ENCODE results near the gene MAS1. TPM values are rescaled to one million over a fixed set of nuclear protein-coding genes. Genes with fewer than 3 reads are reported as not detected.

Gene MAS1
- total and polyA plus RNA-seq, 2 donors (not counting 1 experiment from before 2014, with no cell fraction given): not detected

- no peak overlapping the region for H3K27ac ChIP-seq (ENCODE audit: low read length in 2 of 2)
- peaks cover 11% of the 10 kb centered on the region for H3K27me3 Mint-ChIP-seq
- TF ChIP-seq CTCF (IDR thresholded peaks at IDR 0.05) (no peak), EZH2 (IDR thresholded peaks at IDR 0.05; ENCODE audit: borderline replicate concordance, insufficient read depth, low read depth, low read length, poor library complexity, severe bottlenecking) (no peak)
- WGBS (ENCODE audit: insufficient coverage): 88% methylated on average over 6 of the region's 11 CpGs
- no peaks in the 10 kb centered on the region for H4K20me1 ChIP-seq (ENCODE audit: control insufficient read depth, insufficient read depth, low read length, poor library complexity, severe bottlenecking)
- H3K79me2 ChIP-seq (ENCODE audit: control insufficient read depth, insufficient read depth, low read length): no peaks in the 10 kb centered on the region
- no peak overlapping the region for H3K4me3 ChIP-seq (ENCODE audit: control extremely low read depth in 1 of 5, extremely low read depth in 1 of 5, insufficient read depth in 1 of 5, low read depth in 2 of 5, low read length in 4 of 5)
- ATAC-seq (ENCODE audit: low read depth): no peak
- CTCF ChIA-PET: no interaction called here
- H3K27me3 ChIP-seq (replicated peaks in 1 of 4; ENCODE audit: control extremely low read depth in 1 of 4, control insufficient read depth in 3 of 4, insufficient read depth in 4 of 4, low read length in 3 of 4): no peaks in the 10 kb centered on the region
- peaks cover 0 to 4% of the 10 kb centered on the region in 2 donors for H3K4me1 ChIP-seq (ENCODE audit: control insufficient read depth in 2 of 2, insufficient read depth in 2 of 2, low read length in 2 of 2)
- no peak overlapping the region for H3K4me2 ChIP-seq (replicated peaks; ENCODE audit: low read depth, low read length, poor library complexity, severe bottlenecking)
- no peak overlapping the region for H3K27ac Mint-ChIP-seq
- H3K36me3 ChIP-seq (replicated peaks in 1 of 2; ENCODE audit: control extremely low read depth in 1 of 2, control insufficient read depth in 1 of 2, extremely low read depth in 1 of 2, insufficient read depth in 2 of 2, low read length in 1 of 2): no peaks in the 10 kb centered on the region
- intact Hi-C loops (cut with micrococcal nuclease): no loop called here
- no peak overlapping the region for H3K4me3 Mint-ChIP-seq
- H3K9ac ChIP-seq (ENCODE audit: low read length): no peak overlapping the region
- H3K9me3 ChIP-seq (ENCODE audit: control extremely low read depth in 1 of 3, control insufficient read depth in 2 of 3, insufficient read depth in 1 of 3, low read length in 2 of 3): no peaks in the 10 kb centered on the region
- DNase-seq: no peak
- H3K4me1 Mint-ChIP-seq: peaks cover 7% of the 10 kb centered on the region
- no peaks in the 10 kb centered on the region for H3K9me3 Mint-ChIP-seq (ENCODE audit: insufficient read depth)
- H2AFZ ChIP-seq (ENCODE audit: insufficient read depth, low read depth, low read length, poor library complexity, severe bottlenecking): no peak overlapping the region
- POLR2A ChIA-PET: no interaction called here
Observed at GRCh38 chr6:159879856-159880255, 10.9 kb upstream of the MAS1 start.

- no peak overlapping the region for H3K4me3 Mint-ChIP-seq
- Histone ChIP-seq H3K36me3 (replicated peaks in 1 of 2; ENCODE audit: control extremely low read depth in 1 of 2, control insufficient read depth in 1 of 2, extremely low read depth in 1 of 2, insufficient read depth in 2 of 2, low read length in 1 of 2) (no peaks in the 10 kb centered on the region), H3K79me2 (ENCODE audit: control insufficient read depth, insufficient read depth, low read length) (no peaks in the 10 kb centered on the region), H3K4me2 (replicated peaks; ENCODE audit: low read depth, low read length, poor library complexity, severe bottlenecking) (no peak overlapping the region), H3K4me1 (ENCODE audit: control insufficient read depth in 2 of 2, insufficient read depth in 2 of 2, low read length in 2 of 2) (no peaks in the 10 kb centered on the region), H4K20me1 (ENCODE audit: control insufficient read depth, insufficient read depth, low read length, poor library complexity, severe bottlenecking) (no peaks in the 10 kb centered on the region), H3K27ac (ENCODE audit: low read length in 2 of 2) (no peak overlapping the region), H3K9ac (ENCODE audit: low read length) (no peak overlapping the region), H3K4me3 (ENCODE audit: control extremely low read depth in 1 of 5, extremely low read depth in 1 of 5, insufficient read depth in 1 of 5, low read depth in 2 of 5, low read length in 4 of 5) (no peak overlapping the region), H2AFZ (ENCODE audit: insufficient read depth, low read depth, low read length, poor library complexity, severe bottlenecking) (no peak overlapping the region), H3K9me3 (ENCODE audit: control extremely low read depth in 1 of 3, control insufficient read depth in 2 of 3, insufficient read depth in 1 of 3, low read length in 2 of 3) (no peaks in the 10 kb centered on the region), H3K27me3 (replicated peaks in 1 of 4; ENCODE audit: control extremely low read depth in 1 of 4, control insufficient read depth in 3 of 4, insufficient read depth in 4 of 4, low read length in 3 of 4) (no peaks in the 10 kb centered on the region)
- WGBS (ENCODE audit: insufficient coverage): 100% methylated on average over 2 of the region's 6 CpGs
- ChIA-PET CTCF (no interaction called here), POLR2A (no interaction called here)
- ATAC-seq (ENCODE audit: low read depth): no peak
- no peak for DNase-seq
- H3K27me3 Mint-ChIP-seq: peaks cover 11% of the 10 kb centered on the region
- TF ChIP-seq CTCF (IDR thresholded peaks at IDR 0.05): no peak
- no peak for TF ChIP-seq EZH2 (IDR thresholded peaks at IDR 0.05; ENCODE audit: borderline replicate concordance, insufficient read depth, low read depth, low read length, poor library complexity, severe bottlenecking)
- H3K9me3 Mint-ChIP-seq (ENCODE audit: insufficient read depth): no peaks in the 10 kb centered on the region
- peaks cover 2% of the 10 kb centered on the region for H3K4me1 Mint-ChIP-seq
- intact Hi-C loops (cut with micrococcal nuclease): no loop called here
- H3K27ac Mint-ChIP-seq: no peak overlapping the region
Observed at GRCh38 chr6:159880412-159880975, 10.3 kb upstream of the MAS1 start.

Data from B cell (primary cell).